ENCODE results near the gene SLC8A1. TPM values are rescaled to one million over a fixed set of nuclear protein-coding genes. Genes with fewer than 3 reads are reported as not detected.

The SLC8A1 gene
- total RNA-seq, 1 experiment from 2014 or later = not detected

- H3K27me3 ChIP-seq (replicated peaks; ENCODE audit: insufficient read depth, low read depth, low read length, poor library complexity) = peaks cover 67% of the 10 kb centered on the region
- H3K4me3 ChIP-seq (ENCODE audit: low read depth, low read length, poor library complexity, severe bottlenecking) = no peak overlapping the region
- no peaks in the 10 kb centered on the region for H3K4me1 ChIP-seq (ENCODE audit: insufficient read depth, low read length, poor library complexity, severe bottlenecking)
- BruUV-seq (replicated peaks) = no TSS peak
- no peak overlapping the region for H3K27ac ChIP-seq (ENCODE audit: low read depth, low read length, poor library complexity, severe bottlenecking)
- DNase-seq (ENCODE audit: low spot score) = no peak
- H3K36me3 ChIP-seq (ENCODE audit: insufficient read depth, low read length, poor library complexity, severe bottlenecking) = no peaks in the 10 kb centered on the region
- POLR2A ChIA-PET (ENCODE audit: low non-redundant PET) = no interaction called here
- H3K9me3 ChIP-seq (ENCODE audit: low read depth, low read length, poor library complexity, severe bottlenecking) = no peaks in the 10 kb centered on the region
- TF ChIP-seq, protein P1, sequence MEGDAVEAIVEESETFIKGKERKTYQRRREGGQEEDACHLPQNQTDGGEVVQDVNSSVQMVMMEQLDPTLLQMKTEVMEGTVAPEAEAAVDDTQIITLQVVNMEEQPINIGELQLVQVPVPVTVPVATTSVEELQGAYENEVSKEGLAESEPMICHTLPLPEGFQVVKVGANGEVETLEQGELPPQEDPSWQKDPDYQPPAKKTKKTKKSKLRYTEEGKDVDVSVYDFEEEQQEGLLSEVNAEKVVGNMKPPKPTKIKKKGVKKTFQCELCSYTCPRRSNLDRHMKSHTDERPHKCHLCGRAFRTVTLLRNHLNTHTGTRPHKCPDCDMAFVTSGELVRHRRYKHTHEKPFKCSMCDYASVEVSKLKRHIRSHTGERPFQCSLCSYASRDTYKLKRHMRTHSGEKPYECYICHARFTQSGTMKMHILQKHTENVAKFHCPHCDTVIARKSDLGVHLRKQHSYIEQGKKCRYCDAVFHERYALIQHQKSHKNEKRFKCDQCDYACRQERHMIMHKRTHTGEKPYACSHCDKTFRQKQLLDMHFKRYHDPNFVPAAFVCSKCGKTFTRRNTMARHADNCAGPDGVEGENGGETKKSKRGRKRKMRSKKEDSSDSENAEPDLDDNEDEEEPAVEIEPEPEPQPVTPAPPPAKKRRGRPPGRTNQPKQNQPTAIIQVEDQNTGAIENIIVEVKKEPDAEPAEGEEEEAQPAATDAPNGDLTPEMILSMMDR (conservative IDR thresholded peaks at IDR 0.05; ENCODE audit: low read depth, low read length) = no peak
- TF ChIP-seq EZH2 (IDR thresholded peaks at IDR 0.05; ENCODE audit: borderline replicate concordance, low read depth, low read length, poor library complexity, severe bottlenecking) = no peak
- CTCF ChIA-PET = no interaction called here
- intact Hi-C loops (cut with micrococcal nuclease; ENCODE audit: unreplicated experiment) = no loop called here
Measured at GRCh38 chr2:40147360-40147759, 304.5 kb downstream of the SLC8A1 start.

DNA sequence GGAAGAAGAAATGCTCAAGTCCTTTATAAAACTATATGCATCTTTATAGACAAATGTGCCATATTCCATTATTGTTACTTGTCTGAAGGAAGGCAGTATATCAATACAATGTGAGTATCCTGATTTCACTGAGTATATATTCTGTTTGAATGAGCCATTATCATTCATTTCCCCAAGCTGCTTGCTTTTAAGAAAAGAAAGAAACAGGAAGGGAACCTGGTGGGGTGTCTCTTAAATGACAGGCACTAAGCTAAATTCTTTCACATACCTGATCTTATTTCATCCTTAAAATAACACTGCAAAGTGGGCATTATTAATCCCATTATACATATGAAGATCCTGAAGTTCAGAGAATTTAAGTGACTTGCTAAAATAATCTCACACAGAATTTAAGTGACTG is 307.9 kb downstream of the SLC8A1 start:
- no TSS peak for BruUV-seq (replicated peaks)
- no peaks in the 10 kb centered on the region for H3K9me3 ChIP-seq (ENCODE audit: low read depth, low read length, poor library complexity, severe bottlenecking)
- ChIA-PET POLR2A (ENCODE audit: low non-redundant PET) (no interaction called here), CTCF (no interaction called here)
- peak; percentile 27 for DNase-seq (ENCODE audit: low spot score)
- peaks cover 53% of the 10 kb centered on the region for H3K27me3 ChIP-seq (replicated peaks; ENCODE audit: insufficient read depth, low read depth, low read length, poor library complexity)
- no peaks in the 10 kb centered on the region for H3K36me3 ChIP-seq (ENCODE audit: insufficient read depth, low read length, poor library complexity, severe bottlenecking)
- intact Hi-C loops (cut with micrococcal nuclease; ENCODE audit: unreplicated experiment) = no loop called here
- no peak overlapping the region for H3K27ac ChIP-seq (ENCODE audit: low read depth, low read length, poor library complexity, severe bottlenecking)
- TF ChIP-seq EZH2 (IDR thresholded peaks at IDR 0.05; ENCODE audit: borderline replicate concordance, low read depth, low read length, poor library complexity, severe bottlenecking) = no peak
- TF ChIP-seq, protein P1 (conservative IDR thresholded peaks at IDR 0.05; ENCODE audit: low read depth, low read length) = no peak
- H3K4me1 ChIP-seq (ENCODE audit: insufficient read depth, low read length, poor library complexity, severe bottlenecking) = no peaks in the 10 kb centered on the region
- H3K4me3 ChIP-seq (ENCODE audit: low read depth, low read length, poor library complexity, severe bottlenecking) = no peak overlapping the region

DNA sequence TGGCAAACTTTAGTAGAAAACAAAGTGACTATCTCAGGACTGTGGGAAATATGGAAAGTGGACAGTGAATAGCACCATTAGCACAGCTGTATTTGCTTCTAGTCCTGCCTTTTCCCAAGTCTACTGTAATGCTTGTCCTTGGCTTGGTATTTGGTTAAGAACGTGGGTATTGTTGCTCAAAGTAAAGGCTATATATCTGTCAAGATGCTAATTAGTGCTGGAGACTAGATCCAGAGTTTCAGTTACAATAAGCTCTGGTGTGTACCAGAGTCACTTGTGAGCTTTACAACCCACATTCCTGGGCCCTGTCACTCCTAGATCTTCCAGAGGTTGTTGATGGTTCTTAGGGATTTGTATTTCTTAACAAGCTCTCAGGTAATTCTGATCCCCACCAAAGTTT is 313.6 kb downstream of the SLC8A1 start:
- no TSS peak for BruUV-seq (replicated peaks)
- ChIA-PET POLR2A (ENCODE audit: low non-redundant PET) (no interaction called here), CTCF (no interaction called here)
- DNase-seq (ENCODE audit: low spot score) = no peak
- TF ChIP-seq, protein P1 (conservative IDR thresholded peaks at IDR 0.05; ENCODE audit: low read depth, low read length) = no peak
- no peak for TF ChIP-seq EZH2 (IDR thresholded peaks at IDR 0.05; ENCODE audit: borderline replicate concordance, low read depth, low read length, poor library complexity, severe bottlenecking)
- intact Hi-C loops (cut with micrococcal nuclease; ENCODE audit: unreplicated experiment) = no loop called here
- H3K36me3 ChIP-seq (ENCODE audit: insufficient read depth, low read length, poor library complexity, severe bottlenecking) = no peaks in the 10 kb centered on the region
- H3K4me3 ChIP-seq (ENCODE audit: low read depth, low read length, poor library complexity, severe bottlenecking) = no peak overlapping the region
- H3K27ac ChIP-seq (ENCODE audit: low read depth, low read length, poor library complexity, severe bottlenecking) = no peak overlapping the region
- H3K27me3 ChIP-seq (replicated peaks; ENCODE audit: insufficient read depth, low read depth, low read length, poor library complexity) = peaks cover 16% of the 10 kb centered on the region
- H3K9me3 ChIP-seq (ENCODE audit: low read depth, low read length, poor library complexity, severe bottlenecking) = no peaks in the 10 kb centered on the region
- no peaks in the 10 kb centered on the region for H3K4me1 ChIP-seq (ENCODE audit: insufficient read depth, low read length, poor library complexity, severe bottlenecking)
